Activated CD4-positive, alpha-beta T cell treated with anti-CD3 and anti-CD28 coated beads, Interleukin-2, Interleukin-4, amounts not matched to agents 100 ng/mL and 50 ng/mL, durations not matched to agents 16 hours and 8 hours (primary cell): ENCODE data around the gene UPK1B.
"Not testable (repeated sequence)": the region's sequence is repeated elsewhere in the genome, so short reads cannot be mapped to it uniquely, and the experiment has no call there.

Source experiments
- DNase-seq: peaks from one replicate; pipeline ENCODE4 v3.0.0-alpha.2; 2020; ENCODE audit warnings: low spot score

UPK1B gene

DNA sequence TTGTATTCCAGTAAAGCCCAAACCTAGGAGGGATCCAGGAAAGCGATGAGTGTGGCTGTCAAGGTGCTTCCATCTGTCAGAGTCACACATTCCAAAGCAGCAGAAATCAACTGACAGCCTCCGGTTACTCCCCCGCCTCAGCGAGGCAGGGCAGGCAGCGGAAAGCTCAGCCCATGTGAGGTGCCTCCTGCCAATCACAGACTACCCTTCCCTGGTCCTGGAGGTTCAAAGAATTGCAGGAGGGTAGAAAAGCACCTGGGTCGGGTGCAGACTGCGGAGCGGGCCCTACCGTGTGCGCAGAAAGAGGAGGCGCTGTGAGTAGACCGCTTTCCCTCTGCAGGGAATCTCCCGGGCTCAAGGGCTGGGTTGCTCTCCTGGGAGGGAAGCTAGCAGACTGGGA is at the start of gene UPK1B:
TSS of gene UPK1B (plus strand) at position 274 of the 400 bp plus-strand sequence. CDS start 13,144 bp downstream, outside the sequence.
- DNase-seq: no peak

DNA sequence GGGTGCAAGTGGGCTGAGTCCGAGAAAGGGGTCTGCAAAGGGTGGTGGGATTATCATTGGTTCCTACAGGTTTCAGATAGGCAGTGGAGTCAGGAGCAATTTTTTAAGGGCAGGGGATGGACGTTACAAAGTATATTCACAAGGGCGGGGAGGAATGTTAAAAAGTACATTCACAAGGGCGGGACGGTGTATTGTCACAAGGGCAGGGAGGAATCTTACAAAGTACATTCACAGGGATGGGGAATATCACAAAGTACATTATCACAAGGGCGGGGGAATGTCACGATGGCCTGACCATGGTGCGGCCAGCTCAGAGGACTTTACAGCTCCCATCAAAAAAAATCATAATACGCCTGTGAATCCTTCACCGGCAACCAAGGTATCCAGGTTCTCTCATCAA is 48.1 kb upstream of the UPK1B start:
- DNase-seq: no peak

DNA sequence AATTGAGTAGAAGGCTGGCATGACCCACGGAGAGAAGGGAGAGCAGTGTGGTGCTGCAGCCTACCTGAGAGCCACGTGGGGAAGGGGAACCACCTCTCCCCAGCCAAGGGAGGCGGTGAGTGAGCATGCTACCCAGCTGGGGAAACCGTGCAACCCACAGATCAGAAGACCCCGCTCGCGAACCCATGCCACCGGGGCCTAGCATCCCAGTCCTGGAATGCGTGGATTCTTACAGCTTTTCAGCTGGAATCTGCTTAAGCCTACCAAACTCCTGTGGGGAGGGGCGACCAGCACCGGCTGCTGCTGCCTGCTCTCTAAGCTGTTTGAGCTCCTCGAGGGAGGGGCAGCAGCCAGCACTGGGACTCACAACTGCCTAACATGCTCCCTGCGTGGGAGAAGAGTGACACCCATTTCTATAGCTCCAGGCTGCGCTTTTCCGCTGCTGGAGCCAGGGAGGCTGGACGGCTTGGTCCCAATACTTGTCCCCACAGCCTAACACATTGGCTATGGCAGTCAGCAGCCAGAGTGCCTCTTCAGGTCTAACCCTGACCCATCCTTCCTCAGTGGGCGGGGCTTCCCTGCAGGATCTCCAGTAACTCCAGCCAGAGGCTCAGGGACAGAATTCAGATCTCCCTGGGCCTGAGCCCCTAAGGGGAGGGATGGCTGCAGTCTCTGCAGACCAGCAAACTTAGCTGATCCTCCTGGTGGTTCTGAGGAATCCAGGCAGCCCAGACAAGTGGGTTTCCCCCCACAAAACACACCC is 47.5 kb upstream of the UPK1B start:
- no peak for DNase-seq

DNA sequence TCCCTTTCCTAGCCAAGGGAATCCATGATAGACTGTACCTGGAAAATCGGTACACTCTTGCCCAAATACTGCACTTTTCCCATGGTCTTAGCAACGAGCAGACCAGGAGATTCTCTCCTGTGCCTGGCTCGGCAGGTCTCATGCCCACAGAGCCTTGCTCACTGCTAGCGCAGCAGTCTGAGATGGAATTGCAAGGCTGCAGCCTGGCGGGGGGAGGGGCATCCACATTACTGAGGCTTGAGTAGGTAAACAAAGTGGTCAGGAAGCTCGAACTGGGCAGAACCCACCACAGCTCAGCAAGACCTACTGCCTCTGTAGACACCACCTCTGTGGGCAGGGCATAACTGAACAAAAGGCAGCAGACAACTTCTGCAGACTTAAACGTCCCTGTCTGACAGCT is 43.1 kb upstream of the UPK1B start:
- not testable (repeated sequence) for DNase-seq

DNA sequence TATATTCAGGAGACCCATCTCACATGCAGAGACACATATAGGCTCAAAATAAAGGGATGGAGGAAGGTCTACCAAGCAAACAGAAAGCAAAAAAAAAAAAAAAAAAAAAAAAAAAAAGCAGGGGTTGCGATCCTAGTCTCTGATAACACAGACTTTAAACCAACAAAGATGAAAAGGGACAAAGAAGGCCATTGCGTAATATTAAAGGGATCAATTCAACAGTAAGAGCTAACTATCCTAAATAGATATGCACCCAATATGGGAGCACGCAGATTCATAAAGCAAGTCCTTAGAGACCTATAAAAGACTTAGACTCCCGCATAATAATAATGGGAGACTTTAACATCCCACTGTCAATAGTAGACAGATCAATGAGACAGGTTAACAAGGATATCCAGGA is 41.1 kb upstream of the UPK1B start:
- DNase-seq: not testable (repeated sequence)

DNA sequence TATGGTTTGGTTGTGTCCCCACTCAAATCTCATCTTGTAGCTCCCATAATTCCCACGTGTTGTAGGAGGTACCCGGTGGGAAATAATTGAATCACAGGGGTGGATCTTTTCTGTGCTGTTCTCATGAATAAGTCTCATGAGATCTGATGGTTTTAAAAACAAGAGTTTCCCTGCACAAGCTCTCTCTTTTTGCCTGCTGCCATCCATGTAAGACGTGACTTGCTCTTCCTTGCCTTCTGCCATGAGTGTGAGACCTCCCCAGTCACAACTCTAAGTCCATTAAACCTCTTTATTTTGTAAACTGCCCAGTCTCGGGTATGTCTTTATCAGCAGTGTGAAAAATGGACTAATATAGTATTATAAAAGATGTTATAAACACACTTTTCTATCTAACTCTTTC is 34.0 kb upstream of the UPK1B start:
- not testable (repeated sequence) for DNase-seq

DNA sequence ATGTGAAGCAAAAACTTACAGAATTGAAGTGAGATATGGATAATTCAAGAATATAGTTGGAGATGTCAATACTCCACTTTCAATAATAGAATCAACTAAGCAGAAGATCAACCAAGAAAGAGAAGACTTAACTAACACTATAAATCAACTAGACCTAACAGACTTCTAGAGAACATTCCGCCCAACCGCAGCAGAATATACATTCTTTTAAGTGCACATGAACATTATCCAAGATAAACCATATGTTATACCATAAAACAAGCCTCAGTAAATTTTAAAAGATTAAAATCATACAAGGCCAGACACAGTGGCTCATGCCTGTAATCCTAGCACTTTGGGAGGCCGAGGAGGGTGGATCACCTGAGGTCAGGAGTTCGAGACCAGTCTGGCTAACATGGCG is 32.9 kb upstream of the UPK1B start:
- DNase-seq: no peak

DNA sequence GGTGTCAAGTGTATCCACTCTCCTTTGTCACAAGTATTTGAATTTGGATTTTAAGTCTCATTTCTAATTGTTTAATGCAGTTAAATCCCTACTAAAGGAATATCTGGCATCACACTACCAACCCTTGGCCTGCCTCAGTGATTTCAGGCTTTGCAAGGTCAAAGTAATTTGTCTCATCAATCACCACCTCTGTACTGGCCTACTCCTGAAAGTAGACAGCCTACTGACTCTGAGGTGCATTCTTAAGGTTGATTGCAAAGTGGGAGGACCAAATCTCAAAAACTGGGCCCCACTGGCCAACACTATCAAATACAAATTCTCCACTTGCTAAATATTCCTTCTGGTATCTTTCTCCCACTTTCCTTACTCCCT is 28.3 kb upstream of the UPK1B start:
- no peak for DNase-seq

DNA sequence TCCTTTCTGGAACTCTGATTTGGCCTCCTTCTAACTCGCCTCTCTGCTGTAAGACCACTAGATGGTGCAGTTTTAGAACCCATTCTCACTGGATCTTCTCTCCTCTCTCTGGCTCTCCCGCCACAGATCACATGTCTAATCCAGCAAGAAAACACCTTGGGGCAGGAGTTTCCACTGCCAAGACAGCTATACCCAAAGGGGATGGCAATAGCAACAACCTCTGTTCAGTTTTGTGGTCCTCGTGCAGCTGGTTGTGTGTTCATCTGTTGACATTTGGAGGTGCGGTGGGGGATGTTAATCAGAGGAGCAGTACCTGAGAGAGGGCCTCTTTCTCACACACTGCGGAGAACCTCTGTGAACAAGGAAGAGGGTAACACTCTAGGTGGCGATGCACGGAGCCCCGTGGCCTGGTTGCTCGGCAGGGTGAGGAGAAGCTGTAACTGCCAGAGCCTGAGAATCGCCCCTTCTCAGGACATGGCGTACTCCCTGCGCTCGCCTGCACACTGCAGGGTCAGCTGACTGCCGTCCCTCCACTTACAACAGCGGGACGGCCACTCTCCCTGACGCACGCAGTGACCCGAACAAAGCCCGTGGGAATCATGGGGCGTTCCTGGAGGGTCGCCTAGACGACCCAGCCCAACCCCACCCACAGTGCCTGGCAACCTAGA is 27.8 kb upstream of the UPK1B start, which contains the start of gene TEX55:
TSS of gene TEX55 (plus strand) at position 666 of the 668 bp plus-strand sequence. CDS start 25 bp downstream, outside the sequence.
- DNase-seq: peak; percentile 24

DNA sequence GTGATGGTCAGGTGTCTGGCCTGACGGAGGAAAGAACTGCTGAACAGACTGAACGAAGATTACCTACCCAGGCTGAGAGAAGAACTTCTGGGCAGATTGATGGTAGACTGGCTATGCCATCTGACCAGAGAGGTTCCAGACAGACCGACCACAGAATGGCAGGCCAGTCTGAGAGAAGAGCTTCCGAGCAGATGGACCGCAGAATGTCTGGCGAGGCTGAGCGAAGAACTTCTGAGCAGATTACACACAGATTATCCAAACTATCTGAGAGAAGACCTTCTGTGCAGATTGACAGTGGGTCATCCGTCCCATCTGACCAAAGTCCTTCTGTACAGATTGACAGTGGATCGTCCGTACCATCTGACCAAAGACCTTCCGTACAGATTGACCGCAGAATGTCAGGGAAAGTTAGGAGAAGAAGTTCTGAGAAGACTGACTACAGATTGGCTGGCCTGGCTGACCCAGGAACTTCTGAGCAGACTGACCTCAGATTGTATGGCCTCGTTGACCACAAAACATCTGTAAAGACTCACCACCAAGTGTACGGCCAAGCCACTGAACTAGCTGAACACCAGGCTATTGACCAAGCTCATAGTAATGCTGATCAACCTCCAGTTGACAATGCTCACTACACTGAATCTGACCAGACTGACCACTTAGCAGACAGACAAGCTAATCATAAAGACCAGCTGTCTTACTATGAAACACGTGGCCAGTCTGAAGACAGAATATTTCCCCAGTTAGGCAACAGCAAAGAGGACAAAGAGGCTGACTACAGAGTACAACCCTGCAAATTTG is 26.6 kb upstream of the UPK1B start:
- no peak for DNase-seq

DNA sequence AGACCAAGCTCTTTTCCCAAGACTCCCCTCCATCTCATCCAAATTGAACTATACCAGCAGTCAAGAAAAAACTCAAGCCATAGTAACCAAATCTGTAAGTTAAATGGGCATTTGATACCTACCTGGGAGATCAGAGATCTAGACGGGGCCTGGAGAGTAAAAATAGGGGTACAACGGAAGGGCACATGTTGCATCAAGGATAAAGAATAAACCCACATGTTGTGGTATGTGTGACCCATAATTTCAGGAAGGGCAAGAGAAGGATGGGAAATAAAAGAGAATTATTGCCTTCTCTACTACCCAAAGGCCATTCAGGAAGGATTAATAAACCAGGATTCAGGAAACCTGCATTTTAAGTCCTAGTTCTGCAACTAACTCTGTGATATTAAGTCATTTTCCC is 25.9 kb upstream of the UPK1B start:
- DNase-seq: no peak

DNA sequence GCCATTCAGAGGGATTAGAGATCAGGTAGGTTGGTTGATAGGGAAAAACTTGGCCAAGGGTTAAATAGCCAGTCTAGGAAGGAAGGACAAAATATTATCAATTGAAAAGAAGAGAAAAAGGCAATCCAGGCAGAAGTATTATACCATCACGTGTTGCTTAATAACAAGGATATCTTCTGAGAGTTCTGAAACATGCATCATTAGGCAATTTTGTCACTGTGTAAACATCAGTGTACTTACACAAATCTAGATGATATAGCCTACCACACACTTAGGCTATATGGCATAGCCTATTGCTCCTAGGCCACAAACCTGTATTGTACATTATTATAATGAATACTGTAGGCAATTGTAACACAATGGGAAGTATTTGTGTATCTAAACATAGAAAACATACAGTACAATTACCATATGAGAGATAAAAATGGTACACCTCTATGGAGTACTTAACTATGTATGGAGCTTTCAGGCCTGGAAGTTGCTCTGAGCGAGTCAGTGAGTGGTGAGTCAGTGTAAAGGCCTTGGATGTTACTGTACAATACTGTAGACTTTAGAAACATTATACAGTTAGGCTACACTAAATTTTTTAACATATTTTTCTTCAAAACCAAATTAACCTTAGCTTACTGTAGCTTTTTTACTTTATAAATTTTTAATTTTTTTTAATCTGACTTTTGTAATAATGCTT is 24.8 kb upstream of the UPK1B start:
- no peak for DNase-seq

DNA sequence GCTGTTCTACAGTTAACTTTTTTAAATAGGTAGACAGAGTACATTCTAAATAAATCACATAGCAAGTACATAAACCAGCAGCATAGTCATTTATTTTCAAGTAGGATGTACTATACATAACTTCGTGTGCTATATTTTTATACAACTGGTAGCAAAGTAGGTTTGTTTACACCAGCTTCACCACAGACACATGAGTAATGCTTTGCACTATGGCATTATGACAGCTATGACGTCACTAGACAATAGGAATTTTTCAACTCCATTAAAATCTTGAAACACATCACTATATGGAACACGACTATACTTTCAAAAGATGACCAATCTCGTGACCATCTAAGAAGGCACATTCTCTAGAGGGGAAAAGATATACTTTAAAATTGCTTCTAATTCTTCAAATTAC is 23.9 kb upstream of the UPK1B start:
- DNase-seq: peak; percentile 10

DNA sequence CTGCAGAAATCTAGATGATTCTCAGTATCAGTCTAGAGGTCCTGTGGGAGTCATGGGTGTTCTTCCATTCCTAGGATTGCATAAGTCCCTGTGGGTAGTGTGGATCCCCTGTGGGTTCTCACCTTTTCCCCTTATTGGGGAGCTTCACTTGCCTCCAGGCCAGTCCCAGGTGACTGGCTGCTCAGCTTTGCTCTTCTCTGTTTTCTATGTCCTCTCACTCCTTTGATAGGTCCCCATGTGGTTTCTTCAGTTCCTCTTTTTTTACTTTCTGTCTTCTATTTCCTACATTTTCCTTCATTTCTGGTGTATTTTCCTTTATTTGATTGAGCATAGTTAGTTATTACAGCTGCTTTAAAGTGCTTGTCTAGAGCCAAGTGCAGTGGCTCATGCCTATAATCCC is 16.5 kb upstream of the UPK1B start:
- DNase-seq: no peak

DNA sequence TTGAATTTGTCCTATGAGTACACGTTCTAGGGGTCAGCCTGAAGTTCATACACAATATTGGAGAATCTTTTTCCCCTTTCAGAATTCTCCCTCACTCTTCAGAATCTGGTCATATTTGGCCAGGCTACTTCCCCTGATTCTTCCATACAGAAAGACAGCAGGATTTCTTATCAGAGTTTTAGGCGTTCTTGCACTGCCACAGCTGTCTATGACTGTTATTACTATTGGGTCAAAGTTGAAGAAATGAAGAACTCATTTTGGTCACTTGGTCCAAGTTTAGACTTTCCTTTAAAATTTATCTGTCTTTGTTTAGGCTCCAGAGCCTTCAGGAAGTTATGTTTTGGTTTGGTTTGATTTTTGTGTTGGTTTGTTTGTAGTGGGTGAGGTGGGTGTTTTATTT is 15.4 kb upstream of the UPK1B start:
- DNase-seq: no peak

DNA sequence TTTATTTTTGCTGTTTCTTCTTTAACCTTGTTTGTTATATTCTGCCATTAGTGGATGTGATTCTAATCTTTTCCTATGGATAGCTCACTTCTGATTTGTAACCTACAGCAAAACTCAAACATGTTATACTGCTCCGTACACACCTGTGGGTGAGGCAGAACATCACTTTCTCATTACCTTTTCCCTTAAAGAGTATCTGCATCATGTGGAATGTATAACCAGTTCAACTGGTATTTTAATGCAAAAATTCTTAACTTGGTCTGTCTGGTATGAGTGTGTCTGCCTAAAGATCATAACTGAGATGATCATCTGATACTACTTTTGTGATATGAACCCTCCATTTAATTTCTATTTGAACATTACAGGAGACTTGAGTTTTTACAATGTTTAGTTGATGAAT is 13.0 kb upstream of the UPK1B start:
- no peak for DNase-seq

DNA sequence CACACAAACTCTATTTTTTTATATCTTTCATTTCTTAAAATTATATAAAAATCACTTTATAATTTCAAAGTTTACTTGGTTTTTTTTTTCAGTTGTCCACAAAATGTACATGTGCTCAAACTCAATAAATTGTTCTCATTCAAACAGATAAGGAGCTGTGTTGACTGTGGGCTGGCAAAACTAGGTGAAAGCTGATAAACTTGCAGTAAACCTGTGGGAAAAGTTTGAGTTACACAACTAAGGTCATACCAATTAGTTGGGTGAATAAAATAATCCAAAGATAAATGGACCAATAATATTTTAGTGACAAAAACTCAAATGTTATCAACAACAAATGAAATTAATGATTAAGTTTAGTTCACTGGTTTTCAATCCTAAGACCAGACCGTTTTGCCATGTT is 12.6 kb upstream of the UPK1B start:
- DNase-seq: no peak

DNA sequence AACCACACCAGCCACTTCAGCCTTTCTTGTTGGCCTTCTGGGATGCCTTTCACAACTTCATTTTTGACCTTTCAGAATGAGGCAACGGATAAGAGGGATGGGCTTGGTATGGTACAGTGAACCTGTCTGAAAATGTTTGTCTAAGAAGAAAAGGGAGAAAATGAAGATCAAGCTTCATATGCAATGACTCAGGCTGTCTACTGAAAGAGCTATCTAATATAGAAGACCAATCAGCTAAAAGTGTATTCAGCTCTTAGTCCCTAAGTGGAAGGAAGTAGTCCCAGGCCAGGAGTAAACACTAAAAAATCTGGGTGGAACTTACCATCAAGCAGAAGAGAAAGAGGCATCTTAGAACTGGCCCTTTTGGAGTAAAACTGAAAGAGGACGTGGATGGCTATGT is 12.2 kb upstream of the UPK1B start:
- DNase-seq: no peak

DNA sequence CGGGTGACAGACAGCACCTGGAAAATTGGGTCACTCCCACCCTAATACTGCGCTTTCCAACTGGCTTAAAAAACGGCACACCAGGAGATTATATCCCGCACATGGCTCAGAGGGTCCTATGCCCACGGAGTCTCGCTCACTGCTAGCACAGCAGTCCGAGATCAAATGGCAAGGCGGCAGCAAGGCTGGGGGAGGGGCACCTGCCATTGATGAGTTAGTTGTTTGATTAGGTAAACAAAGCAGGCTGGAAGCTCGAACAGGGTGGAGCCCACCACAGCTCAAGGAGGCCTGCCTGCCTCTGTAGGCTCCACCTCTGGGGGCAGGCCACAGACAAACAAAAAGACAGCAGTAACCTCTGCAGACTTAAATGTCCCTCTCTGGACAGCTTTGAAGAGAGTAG is 8.7 kb upstream of the UPK1B start:
- not testable (repeated sequence) for DNase-seq

DNA sequence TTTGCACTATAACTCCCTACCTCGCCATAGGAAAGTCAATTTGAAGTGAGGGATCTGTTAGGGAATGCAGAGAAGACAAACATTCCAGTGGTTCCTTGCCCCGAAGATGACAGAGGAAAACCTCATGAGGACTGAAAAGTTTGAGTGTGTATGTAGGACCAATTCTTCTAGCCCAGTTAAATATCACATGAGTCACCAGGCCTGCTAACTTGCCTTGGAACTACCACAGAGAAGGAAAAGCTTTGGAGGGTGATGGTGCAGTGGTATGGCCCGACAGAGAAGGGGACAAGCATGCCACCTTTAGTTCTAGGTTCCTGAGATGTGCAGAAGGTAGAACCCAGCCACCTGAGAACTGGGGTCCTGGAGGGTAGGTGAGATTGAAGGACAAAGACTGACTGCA is 2.6 kb upstream of the UPK1B start:
- no peak for DNase-seq

DNA sequence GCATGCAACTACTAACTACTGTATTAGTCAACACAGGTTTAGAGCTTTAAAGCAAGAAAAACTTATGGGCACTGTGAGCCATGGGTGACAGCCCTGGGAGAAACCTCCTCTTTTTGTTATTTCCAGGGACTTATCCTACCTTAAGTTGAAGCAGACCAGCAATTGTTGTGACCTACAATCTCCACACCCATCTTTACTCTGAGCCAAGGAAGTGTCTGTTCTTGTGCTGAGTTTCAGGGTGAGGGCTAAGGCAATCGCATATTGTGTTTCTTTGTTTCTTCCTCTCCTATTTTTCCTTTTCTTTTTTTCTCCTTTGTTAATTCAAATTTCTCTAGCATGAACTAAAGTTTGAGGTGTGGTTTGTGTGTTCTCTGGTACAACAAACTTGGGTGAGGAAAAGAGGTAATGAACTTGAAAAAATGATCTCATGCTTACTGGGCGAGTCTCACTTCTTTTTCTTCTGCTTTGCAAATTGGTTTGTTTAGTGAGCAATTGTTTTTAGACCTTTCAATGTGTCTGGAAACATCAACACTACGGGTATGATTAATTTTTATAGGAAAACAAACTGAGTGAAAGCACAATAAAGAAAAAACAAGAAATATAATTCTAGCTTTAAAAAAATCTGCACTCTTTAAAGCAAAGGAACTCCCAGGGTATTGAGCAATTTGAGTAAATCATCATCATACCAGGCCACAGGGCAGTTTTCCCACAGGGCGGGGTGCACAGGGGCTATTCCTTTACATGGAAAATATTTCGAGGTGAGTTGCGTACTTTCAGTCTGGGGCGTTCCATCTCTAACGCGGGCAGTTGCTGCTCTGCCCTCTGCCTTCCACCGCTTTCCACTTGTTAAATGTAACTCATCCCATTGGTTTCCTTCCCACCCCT is 2.7 kb downstream of the UPK1B start:
- DNase-seq: no peak
